GM12874 (cell line): ENCODE results near the gene CCL4.
"Not testable (repeated sequence)": the region's sequence is repeated elsewhere in the genome, so short reads cannot be mapped to it uniquely, and the experiment has no call there.

Experiments
- TF ChIP-seq, protein P1 (sequence below): IDR thresholded peaks from 2 replicates; pipeline ENCODE4 v1.5.1; 2011; ENCODE audit warnings: low read depth, mild to moderate bottlenecking, control low read depth, low read length, moderate library complexity; ENCODE audit not compliant: insufficient read depth

Gene CCL4

DNA sequence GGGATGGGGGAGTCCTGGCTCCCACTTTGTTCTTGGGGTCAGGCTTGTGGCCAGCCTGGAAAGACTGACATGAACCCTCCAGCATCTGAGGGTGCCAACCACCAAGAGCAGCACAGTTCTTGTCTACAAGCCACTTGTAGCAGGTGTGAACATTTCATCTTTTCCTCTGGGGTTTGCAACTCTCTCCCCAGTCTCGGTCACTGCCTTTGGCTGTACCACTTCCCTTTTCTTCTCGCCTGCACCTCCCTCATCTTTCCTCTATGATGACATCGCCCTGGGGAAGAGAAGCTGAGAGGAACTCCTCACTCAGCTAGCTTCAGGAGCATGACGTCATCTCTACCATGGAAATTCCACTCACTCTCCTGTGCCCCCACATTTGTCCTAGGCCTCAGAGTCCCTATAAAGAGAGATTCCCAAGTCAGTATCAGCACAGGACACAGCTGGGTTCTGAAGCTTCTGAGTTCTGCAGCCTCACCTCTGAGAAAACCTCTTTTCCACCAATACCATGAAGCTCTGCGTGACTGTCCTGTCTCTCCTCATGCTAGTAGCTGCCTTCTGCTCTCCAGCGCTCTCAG, at the start of gene CCL4:
Gene CCL4, plus strand, starts transcription at position 427 of the 575 bp plus-strand sequence. Its CDS starts 79 bp downstream, at position 506.
- TF ChIP-seq, protein P1, sequence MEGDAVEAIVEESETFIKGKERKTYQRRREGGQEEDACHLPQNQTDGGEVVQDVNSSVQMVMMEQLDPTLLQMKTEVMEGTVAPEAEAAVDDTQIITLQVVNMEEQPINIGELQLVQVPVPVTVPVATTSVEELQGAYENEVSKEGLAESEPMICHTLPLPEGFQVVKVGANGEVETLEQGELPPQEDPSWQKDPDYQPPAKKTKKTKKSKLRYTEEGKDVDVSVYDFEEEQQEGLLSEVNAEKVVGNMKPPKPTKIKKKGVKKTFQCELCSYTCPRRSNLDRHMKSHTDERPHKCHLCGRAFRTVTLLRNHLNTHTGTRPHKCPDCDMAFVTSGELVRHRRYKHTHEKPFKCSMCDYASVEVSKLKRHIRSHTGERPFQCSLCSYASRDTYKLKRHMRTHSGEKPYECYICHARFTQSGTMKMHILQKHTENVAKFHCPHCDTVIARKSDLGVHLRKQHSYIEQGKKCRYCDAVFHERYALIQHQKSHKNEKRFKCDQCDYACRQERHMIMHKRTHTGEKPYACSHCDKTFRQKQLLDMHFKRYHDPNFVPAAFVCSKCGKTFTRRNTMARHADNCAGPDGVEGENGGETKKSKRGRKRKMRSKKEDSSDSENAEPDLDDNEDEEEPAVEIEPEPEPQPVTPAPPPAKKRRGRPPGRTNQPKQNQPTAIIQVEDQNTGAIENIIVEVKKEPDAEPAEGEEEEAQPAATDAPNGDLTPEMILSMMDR = not testable (repeated sequence)

- TF ChIP-seq, protein P1 = no peak
Observed at GRCh38 chr17:36055171-36055570, 48.5 kb upstream of the CCL4 start.

GRCh38 chr17:36055921-36056520, 47.6 kb upstream of the CCL4 start:
- TF ChIP-seq, protein P1 = no peak

- TF ChIP-seq, protein P1 = no peak
Observed at GRCh38 chr17:36057911-36058310, 45.7 kb upstream of the CCL4 start.

DNA sequence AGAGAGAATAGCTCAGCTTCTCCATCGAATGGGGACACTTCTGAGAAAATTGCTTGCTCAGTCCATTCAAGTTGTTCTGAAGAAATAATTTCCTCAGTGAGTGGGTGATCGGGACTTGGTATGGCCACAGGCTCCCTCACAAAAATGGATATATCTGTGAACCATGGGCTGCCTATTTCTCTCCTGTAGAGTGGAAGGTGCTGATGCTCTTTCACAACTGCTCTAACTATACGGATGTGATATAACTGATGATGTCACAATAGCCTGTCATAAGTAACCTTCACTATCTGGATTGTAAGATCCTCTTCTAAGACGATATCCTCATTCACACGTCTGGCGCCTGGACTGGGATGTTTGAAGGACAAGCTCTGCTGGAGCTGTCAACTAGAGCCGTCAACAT, 44.2 kb upstream of the CCL4 start:
- TF ChIP-seq, protein P1 = no peak

DNA sequence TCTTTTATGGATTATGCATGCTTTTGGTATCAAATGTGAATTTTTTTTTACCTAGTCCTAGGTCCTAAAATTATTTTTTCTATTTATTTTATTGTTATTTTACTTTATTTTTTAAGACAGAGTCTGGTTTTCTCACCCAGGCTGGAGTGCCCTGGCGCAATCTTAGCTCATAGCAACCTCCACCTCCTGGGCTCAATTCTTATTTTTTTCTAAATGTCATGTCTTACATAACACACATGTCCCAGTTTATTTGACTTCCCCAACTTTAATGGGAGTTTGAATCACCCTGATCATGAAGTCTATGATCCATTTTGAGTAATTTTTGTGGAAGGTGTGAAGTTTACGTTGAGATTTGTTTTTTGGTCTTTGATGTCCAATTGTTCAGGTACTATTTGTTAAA, 42.8 kb upstream of the CCL4 start:
- TF ChIP-seq, protein P1 = no peak

DNA sequence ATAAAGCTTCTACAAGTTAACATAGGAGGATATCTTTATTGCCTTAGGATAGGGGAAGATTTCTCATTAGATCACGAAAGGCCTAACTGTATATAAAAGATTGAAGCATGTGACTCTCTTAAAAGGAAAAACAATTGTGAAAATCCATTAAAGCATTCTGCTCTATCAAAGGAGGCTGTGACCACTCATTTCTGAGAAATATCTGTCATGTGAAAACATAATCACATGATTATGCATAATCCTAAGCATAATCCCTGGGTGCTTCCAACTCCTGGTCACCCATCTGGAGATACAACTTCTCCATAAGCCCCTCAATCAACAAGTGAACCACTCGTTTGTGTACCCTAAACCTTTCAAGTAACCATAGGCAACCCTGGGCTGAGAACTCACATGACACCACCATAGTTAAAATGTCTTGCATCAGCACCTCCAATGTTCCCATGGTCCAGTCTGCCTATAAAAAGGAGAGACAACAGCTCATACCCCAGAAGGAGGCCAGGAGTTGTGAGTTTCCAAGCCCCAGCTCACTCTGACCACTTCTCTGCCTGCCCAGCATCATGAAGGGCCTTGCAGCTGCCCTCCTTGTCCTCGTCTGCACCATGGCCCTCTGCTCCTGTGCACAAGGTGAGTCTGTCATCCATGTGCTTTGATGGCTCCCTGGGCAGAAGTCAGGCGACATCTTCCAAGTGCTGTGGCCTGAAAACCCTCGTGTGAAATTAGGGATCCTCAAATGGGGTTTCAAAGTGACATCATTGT, 39.7 kb upstream of the CCL4 start, which contains the start of gene CCL18:
Gene CCL18, plus strand, starts transcription at position 487 of the 756 bp plus-strand sequence. Its CDS starts 71 bp downstream, at position 558.
- TF ChIP-seq, protein P1 = no peak
